ELF-1 (cell line): ENCODE data around the gene RASA3.
A peak's percentile ranks its signal among the peaks of the same experiment; 100 is the strongest.
"Not testable (repeated sequence)": the region's sequence is repeated elsewhere in the genome, so short reads cannot be mapped to it uniquely, and the experiment has no call there.

Experiments used
- DNase-seq: peaks from one replicate; pipeline ENCODE4 v3.0.0-alpha.2; 2016; ENCODE audit warnings: low read depth, low spot score

The RASA3 gene

GRCh38 chr13:114157869-114158495, 25.6 kb upstream of the RASA3 start:
- DNase-seq, result no peak

GRCh38 chr13:114155926-114156883, 23.8 kb upstream of the RASA3 start:
- DNase-seq, result no peak

DNA sequence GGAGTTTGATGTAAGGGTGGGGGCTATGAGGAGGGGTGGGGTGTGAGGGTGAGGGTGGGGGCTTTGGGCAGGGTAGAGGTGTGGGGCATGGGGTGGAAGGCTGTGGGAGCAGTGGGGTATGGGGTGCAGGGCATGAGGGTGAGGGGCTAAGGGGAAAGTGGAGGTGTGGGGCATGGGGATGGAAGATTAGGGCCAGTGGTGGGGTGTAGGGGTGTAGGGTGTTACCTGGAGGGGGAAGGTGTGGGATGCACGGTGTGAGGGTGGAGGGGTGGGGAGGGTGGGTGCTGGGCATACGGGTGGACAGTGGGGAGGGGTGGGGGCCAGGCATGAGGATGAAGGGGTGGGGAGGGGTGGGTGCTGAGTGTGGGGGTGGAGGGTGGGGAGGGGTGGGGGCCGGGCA, 22.9 kb upstream of the RASA3 start:
- DNase-seq, result no peak

DNA sequence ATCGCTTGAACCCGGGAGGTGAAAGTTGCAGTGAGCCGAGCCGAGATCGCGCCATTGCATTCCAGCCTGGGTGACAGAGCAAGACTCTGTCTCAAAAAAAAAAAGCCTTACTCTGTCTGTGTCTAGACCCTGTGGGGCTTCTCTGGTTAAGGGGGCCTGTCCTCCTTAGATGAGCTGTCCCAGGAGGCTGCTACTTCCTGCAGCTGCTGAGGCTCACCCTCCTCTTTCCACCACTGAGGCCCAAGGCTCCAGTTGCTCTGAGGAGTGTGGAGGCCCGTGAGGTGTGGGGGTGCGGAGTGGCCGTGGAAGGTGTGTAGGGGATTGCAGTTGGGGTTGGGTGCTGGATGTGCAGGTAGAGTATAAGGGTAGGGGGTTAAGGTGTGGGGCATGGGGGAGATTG, 22.1 kb upstream of the RASA3 start:
- DNase-seq, result no peak

DNA sequence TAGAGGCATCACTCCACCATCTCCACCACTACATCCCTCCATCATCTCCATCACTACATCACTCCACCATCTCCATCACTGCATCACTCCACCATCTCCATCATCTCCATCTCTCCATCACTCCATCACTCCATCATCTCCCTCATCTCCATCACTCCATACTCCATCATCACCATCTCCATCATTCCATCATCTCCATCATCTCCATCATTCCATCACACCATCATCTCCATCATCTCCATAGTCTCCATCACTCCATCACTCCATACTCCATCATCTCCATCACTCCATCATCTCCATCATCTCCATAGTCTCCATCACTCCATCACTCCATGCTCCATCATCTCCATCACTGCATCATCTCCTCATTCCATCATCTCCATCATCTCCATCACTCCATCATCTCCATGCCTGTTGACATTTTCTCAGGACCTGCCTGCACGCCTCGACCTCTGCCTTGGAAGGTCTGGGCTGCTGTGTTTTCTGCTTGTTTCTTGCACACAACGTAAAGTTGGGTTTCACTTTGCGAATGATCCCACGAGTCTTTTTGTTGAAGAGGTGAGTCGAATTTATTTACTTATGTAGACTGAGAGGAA, 21.2 kb upstream of the RASA3 start:
- no peak for DNase-seq

DNA sequence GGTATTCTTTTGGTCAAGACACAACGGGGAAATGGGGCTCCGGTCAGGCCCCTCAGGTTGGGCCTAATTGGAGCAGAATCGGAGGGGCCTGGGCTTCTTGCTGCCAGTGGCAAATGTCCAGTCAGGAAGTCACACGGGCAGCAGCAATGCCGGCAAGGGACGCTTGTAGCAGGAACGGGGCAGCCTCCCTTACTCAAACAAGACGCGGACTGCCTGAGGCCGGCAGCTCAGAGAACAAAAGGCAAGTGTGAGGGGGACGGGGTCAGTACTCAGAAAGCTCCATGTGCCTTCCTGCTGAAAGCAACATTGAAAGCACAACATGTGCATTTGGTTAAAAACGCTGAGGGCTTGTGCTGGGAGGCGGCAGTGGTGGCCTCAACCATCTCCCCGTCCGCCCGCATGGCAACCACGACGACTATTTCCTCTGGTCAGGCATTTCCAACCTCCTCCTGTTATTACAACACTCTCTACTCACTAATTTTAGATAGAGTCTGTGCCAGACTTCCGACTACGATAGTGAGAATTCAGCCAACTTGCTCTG, 20.5 kb upstream of the RASA3 start:
- peak; percentile 66 for DNase-seq

DNA sequence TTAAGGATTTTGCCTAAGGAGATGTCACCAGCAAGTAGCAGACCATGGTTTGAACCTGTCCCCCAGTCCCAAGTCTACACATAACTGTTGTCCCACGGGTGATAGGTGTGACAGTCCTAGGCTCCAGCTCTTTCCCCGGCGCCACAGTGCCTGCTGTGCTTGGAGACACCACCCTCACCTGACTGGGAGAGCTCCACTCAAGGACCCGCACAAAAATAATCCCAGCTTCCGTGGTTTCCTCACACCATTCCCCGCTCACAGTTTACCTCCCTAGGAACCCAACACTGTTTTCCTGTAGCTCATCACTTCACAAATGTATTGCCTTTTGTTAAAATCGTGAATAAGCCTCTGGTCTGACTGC, 19.8 kb upstream of the RASA3 start:
- DNase-seq, result no peak

DNA sequence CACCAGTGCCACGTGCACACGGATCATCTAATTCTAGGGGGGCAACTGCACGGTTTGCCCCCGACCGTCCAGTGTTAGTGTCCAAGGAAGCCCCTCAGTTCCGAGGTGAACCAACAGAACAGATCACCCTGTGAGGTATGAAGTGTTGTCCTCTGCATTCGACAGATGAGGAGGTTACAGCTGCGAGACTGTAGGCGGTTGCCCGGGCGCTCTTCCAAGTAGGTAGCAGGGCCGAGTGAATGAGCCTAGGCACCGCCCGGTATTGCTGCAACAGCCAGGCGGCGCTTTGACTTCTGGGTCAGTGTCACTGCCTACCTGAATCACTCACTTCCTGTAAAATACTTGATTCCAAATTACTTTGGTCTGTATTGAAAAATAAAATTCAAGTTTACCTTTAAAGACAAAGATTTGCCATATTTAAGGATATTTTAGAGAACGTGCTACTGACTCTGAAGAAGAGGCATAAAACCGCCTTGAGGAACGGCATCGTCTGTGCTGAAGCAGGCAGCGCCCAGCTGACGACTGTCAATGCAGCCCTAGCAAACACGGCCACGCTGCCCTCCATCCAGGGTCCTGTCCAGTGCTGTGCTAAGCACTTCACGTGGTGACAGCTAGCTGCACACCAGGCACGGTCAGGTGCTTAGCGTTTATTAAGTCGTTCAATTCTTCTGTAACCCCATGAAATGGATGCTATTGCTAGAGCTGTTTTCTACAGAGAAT, 19.3 kb upstream of the RASA3 start:
- DNase-seq, result no peak

DNA sequence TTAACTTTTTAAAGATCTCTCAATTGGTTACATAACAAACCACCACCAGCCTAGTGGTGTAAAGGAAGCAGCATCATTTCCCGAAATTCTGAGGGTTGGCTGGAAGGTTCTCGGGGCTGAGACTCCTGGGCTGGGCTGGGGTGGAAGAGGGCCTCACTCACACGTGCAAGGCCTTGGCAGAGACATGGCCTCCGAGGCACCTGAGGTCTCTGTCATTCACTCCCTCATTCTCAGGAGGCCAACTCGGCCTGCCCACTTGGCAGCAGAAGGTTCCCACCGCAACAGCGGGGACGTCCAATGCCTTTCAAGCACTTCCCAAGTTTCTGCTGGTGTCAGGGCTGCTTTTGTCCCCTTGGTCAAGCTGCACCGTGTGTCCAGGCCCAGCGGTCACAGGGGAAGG, 18.6 kb upstream of the RASA3 start:
- DNase-seq, result no peak

DNA sequence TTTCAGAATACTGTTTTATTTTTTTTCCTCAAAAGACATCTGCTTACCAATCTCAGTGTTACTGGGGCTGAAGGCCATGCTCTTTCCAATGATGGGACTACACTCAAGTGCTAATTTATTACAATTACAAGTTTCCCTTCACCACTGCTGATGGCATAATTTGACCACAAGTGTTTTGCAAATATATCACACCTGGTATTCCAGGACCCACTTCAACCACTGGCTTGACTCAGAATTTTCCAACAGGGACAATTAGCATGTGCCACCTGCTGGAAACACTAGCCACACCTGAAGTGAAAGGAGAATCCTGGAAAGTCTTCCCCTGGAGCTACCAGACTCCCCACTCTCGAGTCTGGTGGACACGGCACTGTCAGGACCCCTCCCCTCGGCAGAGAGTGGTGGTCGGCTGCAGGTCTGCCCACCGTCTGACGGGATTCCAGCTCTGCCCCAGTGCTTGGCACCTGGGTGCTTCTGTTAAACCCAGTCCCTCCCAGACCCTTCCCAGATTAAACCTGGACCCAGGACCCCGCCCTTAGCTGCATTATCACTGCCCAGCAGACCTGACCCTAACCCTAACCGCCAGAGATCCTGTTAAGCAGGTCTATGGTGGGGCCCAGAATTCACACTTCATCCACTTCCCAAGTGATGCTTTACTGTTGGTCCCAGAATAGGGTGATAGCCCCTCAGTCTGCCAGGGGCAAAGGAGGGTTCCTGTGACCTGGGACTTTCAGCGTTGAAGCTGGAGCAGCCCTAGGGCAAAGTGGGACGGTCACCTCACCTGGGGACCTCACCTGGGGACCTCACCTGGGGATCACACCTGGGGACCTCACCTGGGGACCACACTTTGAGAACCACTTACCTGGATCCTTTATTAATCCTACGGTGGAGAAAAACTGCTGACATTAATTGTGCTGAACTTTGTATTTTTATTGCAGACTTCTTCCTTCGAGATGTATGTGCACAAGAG, 17.6 kb upstream of the RASA3 start:
- DNase-seq, result no peak

DNA sequence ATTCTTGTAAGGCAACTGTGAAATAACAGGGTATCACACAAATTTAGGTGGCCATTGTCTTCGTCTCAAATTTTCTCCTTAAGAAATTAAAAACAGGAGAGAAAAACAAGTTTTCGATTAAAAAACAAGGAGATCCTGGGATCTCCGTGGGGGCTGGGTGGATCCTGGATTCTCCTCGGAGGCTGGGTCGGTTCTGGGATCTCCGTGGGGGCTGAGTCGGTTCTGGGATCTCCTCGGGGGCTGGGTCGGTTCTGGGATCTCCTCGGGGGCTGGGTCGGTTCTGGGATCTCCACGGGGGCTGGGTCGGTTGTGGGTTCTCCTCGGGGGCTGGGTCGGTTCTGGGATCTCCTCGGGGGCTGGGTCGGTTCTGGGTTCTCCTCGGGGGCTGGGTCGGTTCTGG, 16.5 kb upstream of the RASA3 start:
- DNase-seq, result not testable (repeated sequence)

GRCh38 chr13:114148521-114148855, 16.1 kb upstream of the RASA3 start:
- DNase-seq, result no peak

DNA sequence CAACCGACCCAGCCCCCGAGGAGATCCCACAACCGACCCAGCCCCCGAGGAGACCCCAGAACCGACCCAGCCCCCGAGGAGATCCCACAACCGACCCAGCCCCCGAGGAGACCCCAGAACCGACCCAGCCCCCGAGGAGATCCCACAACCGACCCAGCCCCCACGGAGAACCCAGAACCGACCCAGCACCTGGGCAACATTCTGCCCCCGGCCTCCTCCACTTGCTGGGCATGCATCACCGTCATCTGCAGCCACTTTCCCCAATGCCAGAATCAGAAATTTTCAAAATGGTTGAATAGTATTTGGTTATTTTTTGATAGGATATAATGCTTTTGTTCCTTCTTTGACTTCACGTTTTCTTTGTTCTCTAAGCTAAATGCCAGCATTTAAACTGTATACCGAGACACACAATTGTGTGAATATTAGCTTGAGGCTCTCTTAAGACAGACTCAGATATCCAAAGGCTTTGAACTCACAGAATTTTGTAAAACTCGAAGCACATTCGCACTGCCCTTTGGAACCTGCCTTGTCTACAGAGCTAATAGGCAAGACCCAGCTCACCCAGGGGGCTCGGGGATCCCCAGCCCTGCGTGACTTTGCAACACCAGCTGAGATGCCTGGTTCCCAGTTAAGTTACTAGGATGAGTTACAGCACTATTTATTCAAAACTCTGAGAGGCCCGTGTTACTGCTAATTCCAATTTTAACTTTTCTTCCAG, 15.5 kb upstream of the RASA3 start:
- DNase-seq, result no peak

DNA sequence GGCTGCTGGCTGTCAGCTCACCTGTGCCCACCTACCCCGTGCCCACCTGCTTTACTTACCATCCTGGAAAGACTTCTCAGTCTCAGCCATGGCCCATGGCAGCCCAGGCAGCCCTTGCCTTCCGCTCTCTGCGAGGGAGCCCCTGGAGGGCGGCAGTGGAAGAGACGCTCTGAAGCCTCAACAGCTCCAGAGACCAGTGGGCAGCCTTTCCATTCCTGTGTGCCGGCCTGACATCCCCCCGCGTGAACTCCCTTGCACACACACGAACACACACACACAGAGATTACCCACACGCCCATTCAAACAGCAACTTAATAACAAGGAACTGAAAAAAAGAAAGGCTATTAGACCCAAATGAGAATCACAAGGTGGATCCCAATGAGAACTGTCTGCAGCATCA, 14.2 kb upstream of the RASA3 start:
- no peak for DNase-seq

DNA sequence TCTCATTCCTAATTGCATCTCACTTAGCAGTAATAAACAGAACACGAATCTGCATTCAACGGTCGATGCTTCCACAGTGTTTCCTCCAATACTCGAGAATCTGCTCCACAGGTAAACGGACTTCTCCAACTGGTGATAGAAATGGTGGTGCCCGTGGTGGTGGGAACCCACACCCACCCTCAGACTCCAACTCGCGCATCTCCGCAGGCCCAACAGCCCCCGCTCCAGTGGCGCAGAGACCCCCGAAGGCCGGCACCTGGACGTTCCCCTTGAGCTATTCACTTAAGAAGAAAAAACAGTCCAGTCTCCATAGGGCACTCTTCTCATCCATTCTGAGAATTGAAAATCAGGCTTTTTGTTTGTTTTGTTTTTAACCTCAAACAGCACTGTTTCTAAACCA, 13.8 kb upstream of the RASA3 start:
- DNase-seq, result no peak

DNA sequence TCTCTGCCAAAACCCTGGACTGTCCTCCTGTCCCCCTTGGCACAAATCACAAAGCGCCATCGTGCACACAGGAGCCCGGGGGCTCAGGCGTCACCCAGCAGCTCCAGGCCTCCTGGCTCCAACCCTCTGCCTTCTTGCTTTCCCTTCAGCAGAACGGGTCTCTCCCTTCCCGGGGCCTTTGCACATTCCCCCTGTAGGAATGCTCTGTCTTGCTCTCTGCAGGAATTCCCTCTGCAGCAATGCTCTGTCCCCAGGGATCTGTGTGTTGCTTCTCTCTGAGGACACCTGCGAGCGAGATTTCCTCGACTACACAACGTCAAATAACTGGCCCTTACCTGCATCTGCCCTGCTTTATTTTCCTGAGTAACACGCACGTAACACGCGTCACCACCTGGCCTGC, 13.3 kb upstream of the RASA3 start:
- no peak for DNase-seq

DNA sequence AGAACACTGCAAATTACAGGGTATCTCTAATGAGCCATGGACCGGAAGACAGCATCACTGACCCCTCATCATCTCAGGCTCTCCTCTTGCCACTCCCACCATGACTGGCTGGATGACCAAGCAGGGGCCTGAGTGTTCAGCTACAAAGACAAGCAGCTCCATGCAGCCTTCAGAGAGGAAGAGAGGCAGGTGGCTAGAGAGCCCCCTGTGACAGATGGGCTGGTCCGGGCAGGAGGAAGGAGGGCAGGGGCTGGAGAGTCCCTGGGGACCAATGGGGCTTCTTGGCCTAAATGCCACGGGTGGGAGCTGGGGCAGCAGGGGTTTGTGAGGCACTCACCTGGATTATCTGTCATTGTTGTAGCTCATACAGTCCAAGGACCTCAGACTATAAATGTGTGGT, 12.8 kb upstream of the RASA3 start:
- no peak for DNase-seq

GRCh38 chr13:114144606-114145244, 12.3 kb upstream of the RASA3 start:
- DNase-seq, result no peak

DNA sequence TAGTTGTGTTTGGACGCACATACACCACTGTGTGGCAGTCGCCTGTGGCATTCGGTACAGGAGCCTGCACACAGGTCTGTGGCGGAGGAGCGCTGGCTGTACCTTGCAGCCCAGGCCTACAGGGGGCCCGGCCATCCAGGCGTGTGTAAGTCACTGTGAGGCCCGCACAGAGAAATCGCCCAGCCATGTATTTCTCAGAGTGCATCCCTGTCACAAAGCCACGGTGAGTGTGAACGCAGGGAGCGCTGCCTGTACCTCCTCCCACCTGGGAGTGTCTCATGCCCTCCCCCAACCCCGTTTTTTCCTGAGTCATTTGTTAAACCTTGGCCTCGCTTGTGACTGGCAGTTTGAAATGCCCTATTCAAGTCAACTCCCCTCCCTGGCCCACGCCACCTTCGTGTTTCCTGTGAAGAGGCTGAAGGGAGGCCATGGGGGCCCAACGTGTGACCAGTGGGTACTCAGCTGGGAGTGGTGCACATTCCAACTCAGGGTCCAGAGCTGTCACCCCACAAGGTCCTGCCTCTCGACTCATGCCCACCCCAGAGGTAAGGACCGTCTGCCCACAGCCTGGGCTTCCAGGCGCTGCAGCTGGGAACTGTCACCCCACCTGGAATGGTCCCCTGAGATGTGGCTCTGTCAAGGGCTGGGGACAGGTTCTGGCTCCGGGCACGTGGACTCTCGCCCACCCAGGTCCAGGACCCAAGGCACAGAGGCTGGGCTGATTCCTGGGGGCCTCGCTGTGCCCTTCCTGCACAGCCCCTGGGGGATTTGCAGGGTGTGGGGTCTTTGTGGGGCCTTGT, 11.6 kb upstream of the RASA3 start:
- DNase-seq, result peak; percentile 76
